K562 (cell line): Measurements from ENCODE around the gene ZSWIM4. TPM values are rescaled to one million over a fixed set of nuclear protein-coding genes. Genes with fewer than 3 reads are reported as not detected.

Experiments used
- E2F3 ChIP-seq: fragments of 250-450 bp; sonication (Bioruptor Pico); IDR thresholded peaks from 2 replicates; pipeline ENCODE4 v1.4.0; 2020; ENCODE audit warnings: mild to moderate bottlenecking
- MAFF ChIP-seq: IDR thresholded peaks from 2 replicates; pipeline ENCODE4 v1.6.1; 2012; ENCODE audit warnings: low read length, improper control_type of control experiment
- MECOM ChIP-seq: fragments of 250-450 bp; sonication (Bioruptor Pico); IDR thresholded peaks from 2 replicates; pipeline ENCODE4 v1.8.0; 2022; ENCODE audit warnings: inconsistent platforms
- NRF1 ChIP-seq, 2 experiments: fragments of 450-650 bp; IDR thresholded peaks in 1 of 2; conservative IDR thresholded peaks in 1 of 2; 2 replicates each; pipeline ENCODE4 v1.6.1; 2014; ENCODE audit warnings: mild to moderate bottlenecking in 2 of 2
- YBX1 ChIP-seq: fragments of 450-650 bp; IDR thresholded peaks from 2 replicates; pipeline ENCODE4 v1.7.1; 2016; ENCODE audit warnings: mild to moderate bottlenecking
- ZNF445 ChIP-seq: fragments of 250-450 bp; sonication (Bioruptor Pico); IDR thresholded peaks from 2 replicates; pipeline ENCODE4 v1.4.0; 2020; ENCODE audit warnings: low read depth, mild to moderate bottlenecking, moderate library complexity
- ZNF707 ChIP-seq: fragments of 250-450 bp; sonication (Bioruptor Pico); conservative IDR thresholded peaks from 2 replicates; pipeline ENCODE4 v1.8.0; 2022; ENCODE audit warnings: inconsistent platforms, mild to moderate bottlenecking, moderate library complexity
- polyA plus RNA-seq, 8 experiments: library from polyadenylated mRNA; depleted of rRNA in 4 of 8; stranded (reverse) in 5 of 8; unstranded in 3 of 8; fragments of >200 nt; fragmentation: Nextera tagmentation in 2 of 8; fragmentation: Illumina TruSeq in 1 of 8; extraction: Ambion mirVana in 2 of 8; extraction: Trizol in 1 of 8; gene quantifications; 2 replicates each; pipeline versions ENCODE4 v1.2.1 to v1.2.3, GENCODE V29; 2011 to 2014; ENCODE audit warnings: inconsistent platforms in 1 of 8, missing spikeins in 1 of 8
- total RNA-seq, 7 experiments: library from RNA; depleted of rRNA in 6 of 7; stranded (reverse); fragments of >200 nt in 6 of 7; fragmentation: Illumina TruSeq in 2 of 7; extraction: Trizol in 2 of 7; gene quantifications; 2 replicates each; pipeline versions ENCODE4 v1.2.1 to v1.2.3, GENCODE V29; 2011 to 2021; ENCODE audit warnings: low replicate concordance in 1 of 7
- TF ChIP-seq, protein P1 (sequence below): fragments of 150-350 bp; IDR thresholded peaks from 2 replicates; pipeline ENCODE4 v1.6.1; 2014; ENCODE audit warnings: low read depth, mild to moderate bottlenecking, low read length, borderline replicate concordance
- TF ChIP-seq, protein P2 (sequence below): fragments of 200-400 bp; formaldehyde crosslinking; IDR thresholded peaks from 2 replicates; pipeline ENCODE4 v1.6.1; 2017; ENCODE audit warnings: mild to moderate bottlenecking, low read depth, low read length, moderate library complexity
- TF ChIP-seq, protein P3 (sequence below): fragments of 250-450 bp; sonication (Bioruptor Pico); IDR thresholded peaks from 2 replicates; pipeline ENCODE4 v1.9.0; 2021; ENCODE audit warnings: mild to moderate bottlenecking, inconsistent platforms
- TF ChIP-seq, protein P4 (sequence below): sonication (generic); IDR thresholded peaks from 2 replicates; pipeline ENCODE4 v1.6.1; 2016
- TF ChIP-seq, protein P5 (sequence below): fragments of 250-450 bp; sonication (Bioruptor Pico); IDR thresholded peaks from 2 replicates; pipeline ENCODE4 v1.5.0; 2021
- TF ChIP-seq, protein P6 (sequence below): sonication (generic); formaldehyde crosslinking; IDR thresholded peaks from 2 replicates; pipeline ENCODE4 v1.8.1; 2023; ENCODE audit warnings: mild to moderate bottlenecking, missing genetic modification reagents

ZSWIM4 gene
- total and polyA plus RNA-seq, 9 of the 15 experiments (the other 6 are each of a cell fraction or from before 2014, with no cell fraction given), result 0.25 to 3.7 (median 0.79) TPM; not detected in 2

DNA sequence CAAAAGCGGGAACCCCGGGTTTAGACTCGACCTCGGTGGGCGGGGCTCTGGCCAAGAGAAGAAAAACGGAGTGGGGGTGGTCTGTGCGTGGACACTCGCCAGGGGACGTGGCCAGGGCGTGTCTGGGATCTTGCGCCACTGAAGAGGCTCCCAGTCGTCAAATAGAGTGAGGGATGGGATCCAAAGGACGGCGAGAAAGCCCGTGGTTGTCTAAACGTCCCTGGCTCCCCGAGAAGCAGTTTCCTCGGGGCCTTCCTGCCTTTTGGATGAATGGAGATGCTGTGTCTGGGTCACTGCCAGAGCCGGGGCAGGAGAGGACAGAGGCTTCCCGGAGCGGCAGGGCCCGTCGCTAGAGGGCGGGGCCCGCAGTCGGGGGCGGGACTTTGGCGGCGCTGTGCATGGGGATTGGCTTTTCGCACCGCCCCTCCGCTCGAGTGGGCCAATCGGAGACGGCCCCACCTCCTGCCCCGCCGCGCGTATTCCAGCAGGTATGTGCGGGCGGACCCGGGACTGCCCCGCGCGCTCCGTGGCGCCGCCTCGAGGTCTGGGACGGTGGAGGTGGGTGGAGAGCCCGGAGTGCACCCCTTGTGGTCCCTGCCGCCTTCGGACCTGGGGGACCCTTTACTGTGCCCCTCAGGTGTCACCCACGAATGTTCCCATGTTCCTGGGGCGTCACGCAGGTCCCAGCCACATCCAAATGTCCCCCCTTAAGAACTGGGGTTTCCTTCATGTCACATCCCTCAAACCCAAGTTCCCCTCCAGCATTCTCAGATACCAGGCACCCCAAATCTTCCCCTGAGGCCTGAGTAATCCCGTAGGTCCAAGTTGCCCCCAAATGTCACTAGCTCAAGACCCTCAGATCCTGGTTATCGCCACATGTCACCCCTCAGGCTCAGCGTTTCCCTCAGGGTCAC is 38.3 kb downstream of the ZSWIM4 start (continued):
- TF ChIP-seq, protein P1, sequence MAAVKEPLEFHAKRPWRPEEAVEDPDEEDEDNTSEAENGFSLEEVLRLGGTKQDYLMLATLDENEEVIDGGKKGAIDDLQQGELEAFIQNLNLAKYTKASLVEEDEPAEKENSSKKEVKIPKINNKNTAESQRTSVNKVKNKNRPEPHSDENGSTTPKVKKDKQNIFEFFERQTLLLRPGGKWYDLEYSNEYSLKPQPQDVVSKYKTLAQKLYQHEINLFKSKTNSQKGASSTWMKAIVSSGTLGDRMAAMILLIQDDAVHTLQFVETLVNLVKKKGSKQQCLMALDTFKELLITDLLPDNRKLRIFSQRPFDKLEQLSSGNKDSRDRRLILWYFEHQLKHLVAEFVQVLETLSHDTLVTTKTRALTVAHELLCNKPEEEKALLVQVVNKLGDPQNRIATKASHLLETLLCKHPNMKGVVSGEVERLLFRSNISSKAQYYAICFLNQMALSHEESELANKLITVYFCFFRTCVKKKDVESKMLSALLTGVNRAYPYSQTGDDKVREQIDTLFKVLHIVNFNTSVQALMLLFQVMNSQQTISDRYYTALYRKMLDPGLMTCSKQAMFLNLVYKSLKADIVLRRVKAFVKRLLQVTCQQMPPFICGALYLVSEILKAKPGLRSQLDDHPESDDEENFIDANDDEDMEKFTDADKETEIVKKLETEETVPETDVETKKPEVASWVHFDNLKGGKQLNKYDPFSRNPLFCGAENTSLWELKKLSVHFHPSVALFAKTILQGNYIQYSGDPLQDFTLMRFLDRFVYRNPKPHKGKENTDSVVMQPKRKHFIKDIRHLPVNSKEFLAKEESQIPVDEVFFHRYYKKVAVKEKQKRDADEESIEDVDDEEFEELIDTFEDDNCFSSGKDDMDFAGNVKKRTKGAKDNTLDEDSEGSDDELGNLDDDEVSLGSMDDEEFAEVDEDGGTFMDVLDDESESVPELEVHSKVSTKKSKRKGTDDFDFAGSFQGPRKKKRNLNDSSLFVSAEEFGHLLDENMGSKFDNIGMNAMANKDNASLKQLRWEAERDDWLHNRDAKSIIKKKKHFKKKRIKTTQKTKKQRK, result 0 out of 2 replicates have a peak, but pooled peaks have one; percentile 44
- TF ChIP-seq, protein P2, sequence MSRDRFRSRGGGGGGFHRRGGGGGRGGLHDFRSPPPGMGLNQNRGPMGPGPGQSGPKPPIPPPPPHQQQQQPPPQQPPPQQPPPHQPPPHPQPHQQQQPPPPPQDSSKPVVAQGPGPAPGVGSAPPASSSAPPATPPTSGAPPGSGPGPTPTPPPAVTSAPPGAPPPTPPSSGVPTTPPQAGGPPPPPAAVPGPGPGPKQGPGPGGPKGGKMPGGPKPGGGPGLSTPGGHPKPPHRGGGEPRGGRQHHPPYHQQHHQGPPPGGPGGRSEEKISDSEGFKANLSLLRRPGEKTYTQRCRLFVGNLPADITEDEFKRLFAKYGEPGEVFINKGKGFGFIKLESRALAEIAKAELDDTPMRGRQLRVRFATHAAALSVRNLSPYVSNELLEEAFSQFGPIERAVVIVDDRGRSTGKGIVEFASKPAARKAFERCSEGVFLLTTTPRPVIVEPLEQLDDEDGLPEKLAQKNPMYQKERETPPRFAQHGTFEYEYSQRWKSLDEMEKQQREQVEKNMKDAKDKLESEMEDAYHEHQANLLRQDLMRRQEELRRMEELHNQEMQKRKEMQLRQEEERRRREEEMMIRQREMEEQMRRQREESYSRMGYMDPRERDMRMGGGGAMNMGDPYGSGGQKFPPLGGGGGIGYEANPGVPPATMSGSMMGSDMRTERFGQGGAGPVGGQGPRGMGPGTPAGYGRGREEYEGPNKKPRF, result no peak
- TF ChIP-seq, protein P3, sequence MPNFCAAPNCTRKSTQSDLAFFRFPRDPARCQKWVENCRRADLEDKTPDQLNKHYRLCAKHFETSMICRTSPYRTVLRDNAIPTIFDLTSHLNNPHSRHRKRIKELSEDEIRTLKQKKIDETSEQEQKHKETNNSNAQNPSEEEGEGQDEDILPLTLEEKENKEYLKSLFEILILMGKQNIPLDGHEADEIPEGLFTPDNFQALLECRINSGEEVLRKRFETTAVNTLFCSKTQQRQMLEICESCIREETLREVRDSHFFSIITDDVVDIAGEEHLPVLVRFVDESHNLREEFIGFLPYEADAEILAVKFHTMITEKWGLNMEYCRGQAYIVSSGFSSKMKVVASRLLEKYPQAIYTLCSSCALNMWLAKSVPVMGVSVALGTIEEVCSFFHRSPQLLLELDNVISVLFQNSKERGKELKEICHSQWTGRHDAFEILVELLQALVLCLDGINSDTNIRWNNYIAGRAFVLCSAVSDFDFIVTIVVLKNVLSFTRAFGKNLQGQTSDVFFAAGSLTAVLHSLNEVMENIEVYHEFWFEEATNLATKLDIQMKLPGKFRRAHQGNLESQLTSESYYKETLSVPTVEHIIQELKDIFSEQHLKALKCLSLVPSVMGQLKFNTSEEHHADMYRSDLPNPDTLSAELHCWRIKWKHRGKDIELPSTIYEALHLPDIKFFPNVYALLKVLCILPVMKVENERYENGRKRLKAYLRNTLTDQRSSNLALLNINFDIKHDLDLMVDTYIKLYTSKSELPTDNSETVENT (CRISPR knock-in tag), result no peak
- TF ChIP-seq, protein P4, sequence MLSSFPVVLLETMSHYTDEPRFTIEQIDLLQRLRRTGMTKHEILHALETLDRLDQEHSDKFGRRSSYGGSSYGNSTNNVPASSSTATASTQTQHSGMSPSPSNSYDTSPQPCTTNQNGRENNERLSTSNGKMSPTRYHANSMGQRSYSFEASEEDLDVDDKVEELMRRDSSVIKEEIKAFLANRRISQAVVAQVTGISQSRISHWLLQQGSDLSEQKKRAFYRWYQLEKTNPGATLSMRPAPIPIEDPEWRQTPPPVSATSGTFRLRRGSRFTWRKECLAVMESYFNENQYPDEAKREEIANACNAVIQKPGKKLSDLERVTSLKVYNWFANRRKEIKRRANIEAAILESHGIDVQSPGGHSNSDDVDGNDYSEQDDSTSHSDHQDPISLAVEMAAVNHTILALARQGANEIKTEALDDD, result no peak
- TF ChIP-seq MAFF, result no peak
- TF ChIP-seq, protein P5, sequence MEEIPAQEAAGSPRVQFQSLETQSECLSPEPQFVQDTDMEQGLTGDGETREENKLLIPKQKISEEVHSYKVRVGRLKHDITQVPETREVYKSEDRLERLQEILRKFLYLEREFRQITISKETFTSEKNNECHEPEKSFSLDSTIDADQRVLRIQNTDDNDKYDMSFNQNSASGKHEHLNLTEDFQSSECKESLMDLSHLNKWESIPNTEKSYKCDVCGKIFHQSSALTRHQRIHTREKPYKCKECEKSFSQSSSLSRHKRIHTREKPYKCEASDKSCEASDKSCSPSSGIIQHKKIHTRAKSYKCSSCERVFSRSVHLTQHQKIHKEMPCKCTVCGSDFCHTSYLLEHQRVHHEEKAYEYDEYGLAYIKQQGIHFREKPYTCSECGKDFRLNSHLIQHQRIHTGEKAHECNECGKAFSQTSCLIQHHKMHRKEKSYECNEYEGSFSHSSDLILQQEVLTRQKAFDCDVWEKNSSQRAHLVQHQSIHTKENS (CRISPR knock-in tag), result no peak
- no peak for TF ChIP-seq MECOM (CRISPR knock-in tag)
- TF ChIP-seq, protein P6, sequence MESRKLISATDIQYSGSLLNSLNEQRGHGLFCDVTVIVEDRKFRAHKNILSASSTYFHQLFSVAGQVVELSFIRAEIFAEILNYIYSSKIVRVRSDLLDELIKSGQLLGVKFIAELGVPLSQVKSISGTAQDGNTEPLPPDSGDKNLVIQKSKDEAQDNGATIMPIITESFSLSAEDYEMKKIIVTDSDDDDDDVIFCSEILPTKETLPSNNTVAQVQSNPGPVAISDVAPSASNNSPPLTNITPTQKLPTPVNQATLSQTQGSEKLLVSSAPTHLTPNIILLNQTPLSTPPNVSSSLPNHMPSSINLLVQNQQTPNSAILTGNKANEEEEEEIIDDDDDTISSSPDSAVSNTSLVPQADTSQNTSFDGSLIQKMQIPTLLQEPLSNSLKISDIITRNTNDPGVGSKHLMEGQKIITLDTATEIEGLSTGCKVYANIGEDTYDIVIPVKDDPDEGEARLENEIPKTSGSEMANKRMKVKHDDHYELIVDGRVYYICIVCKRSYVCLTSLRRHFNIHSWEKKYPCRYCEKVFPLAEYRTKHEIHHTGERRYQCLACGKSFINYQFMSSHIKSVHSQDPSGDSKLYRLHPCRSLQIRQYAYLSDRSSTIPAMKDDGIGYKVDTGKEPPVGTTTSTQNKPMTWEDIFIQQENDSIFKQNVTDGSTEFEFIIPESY (CRISPR knock-in tag), result 0 out of 2 replicates have a peak, but pooled peaks have one; percentile 45
- TF ChIP-seq E2F3 (CRISPR knock-in tag), result no peak
- TF ChIP-seq ZNF445 (CRISPR knock-in tag), result no peak
- TF ChIP-seq ZNF707 (CRISPR knock-in tag), result no peak
- peak; percentile 76 to 82 for TF ChIP-seq NRF1 (conservative IDR thresholded peaks at IDR 0.05 in 1 of 2, IDR thresholded peaks at IDR 0.05 in 1 of 2)
- TF ChIP-seq YBX1, result no peak
